ENCODE results near the gene SOS1.

The SOS1 gene

DNA sequence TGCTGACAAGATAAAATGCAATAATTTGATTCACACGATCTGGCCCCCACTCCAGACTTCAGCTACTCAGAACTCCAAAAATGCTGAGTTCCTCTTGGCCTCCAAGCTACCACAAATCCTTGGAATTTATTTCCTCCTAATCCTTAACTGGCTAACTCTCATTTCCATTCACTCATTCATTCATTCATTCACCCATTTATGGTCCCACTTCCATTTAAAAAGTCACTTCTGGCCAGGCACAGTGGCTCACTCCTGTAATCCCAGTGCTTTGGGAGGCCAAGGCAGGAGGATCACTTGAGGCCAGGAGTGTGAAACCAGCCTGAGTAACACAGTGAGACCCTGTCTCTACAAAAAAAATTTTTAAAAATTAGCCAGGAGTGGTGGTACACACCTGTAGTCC, 12.5 kb downstream of the SOS1 start:
- Histone ChIP-seq H3K9me3 (ENCODE audit: control insufficient read depth in 1 of 2, low read length in 2 of 2) (no peaks in the 10 kb centered on the region), H3K27ac (ENCODE audit: low read depth, low read length) (no peak overlapping the region), H3K4me3 (ENCODE audit: low read depth in 1 of 2, low read length in 2 of 2) (no peak overlapping the region), H3K27me3 (ENCODE audit: control insufficient read depth in 1 of 2, insufficient read depth in 2 of 2, low read length in 2 of 2) (no peaks in the 10 kb centered on the region), H3K36me3 (ENCODE audit: control insufficient read depth in 1 of 2, insufficient read depth in 2 of 2, low read length in 2 of 2) (peaks cover 0 to 17% of the 10 kb centered on the region in 2 donors), H3K4me1 (ENCODE audit: control insufficient read depth in 1 of 2, insufficient read depth in 2 of 2, low read length in 2 of 2) (peaks cover 0 to 10% of the 10 kb centered on the region in 2 donors), H3K9ac (ENCODE audit: low read depth in 1 of 2, low read length in 2 of 2) (no peak overlapping the region)

GRCh38 chr2:39107724-39108273, 13.1 kb downstream of the SOS1 start:
- H3K27ac ChIP-seq (ENCODE audit: low read depth, low read length), result no peak overlapping the region
- H3K4me3 ChIP-seq (ENCODE audit: low read depth in 1 of 2, low read length in 2 of 2), result no peak overlapping the region
- H3K9ac ChIP-seq (ENCODE audit: low read depth in 1 of 2, low read length in 2 of 2), result no peak overlapping the region
- peaks cover 0 to 12% of the 10 kb centered on the region in 2 donors for H3K36me3 ChIP-seq (ENCODE audit: control insufficient read depth in 1 of 2, insufficient read depth in 2 of 2, low read length in 2 of 2)
- H3K9me3 ChIP-seq (ENCODE audit: control insufficient read depth in 1 of 2, low read length in 2 of 2), result no peaks in the 10 kb centered on the region
- peaks cover 0 to 10% of the 10 kb centered on the region in 2 donors for H3K4me1 ChIP-seq (ENCODE audit: control insufficient read depth in 1 of 2, insufficient read depth in 2 of 2, low read length in 2 of 2)
- H3K27me3 ChIP-seq (ENCODE audit: control insufficient read depth in 1 of 2, insufficient read depth in 2 of 2, low read length in 2 of 2), result no peaks in the 10 kb centered on the region

DNA sequence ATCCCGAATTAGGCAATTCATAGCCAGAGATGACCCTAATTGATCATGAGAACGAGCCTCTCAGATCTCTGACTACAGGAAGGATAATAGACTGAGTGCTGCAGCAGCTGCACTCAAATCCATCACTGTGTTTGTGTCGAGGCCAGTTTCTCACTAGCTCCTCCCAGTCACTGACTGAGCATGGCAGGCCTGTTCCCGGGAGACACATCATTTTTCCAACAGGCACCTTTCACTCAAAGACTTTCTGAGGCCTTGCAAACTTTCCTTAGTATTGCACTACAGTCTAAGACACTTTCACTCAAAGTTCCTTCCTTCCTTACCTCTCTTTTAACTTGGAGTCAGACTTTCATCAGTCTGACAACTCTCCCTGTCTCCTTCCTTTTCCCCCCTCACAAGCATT, 13.7 kb downstream of the SOS1 start:
- Histone ChIP-seq H3K4me1 (ENCODE audit: control insufficient read depth in 1 of 2, insufficient read depth in 2 of 2, low read length in 2 of 2) (peaks cover 0 to 10% of the 10 kb centered on the region in 2 donors), H3K27me3 (ENCODE audit: control insufficient read depth in 1 of 2, insufficient read depth in 2 of 2, low read length in 2 of 2) (no peaks in the 10 kb centered on the region), H3K9ac (ENCODE audit: low read depth in 1 of 2, low read length in 2 of 2) (no peak overlapping the region), H3K27ac (ENCODE audit: low read depth, low read length) (no peak overlapping the region), H3K4me3 (ENCODE audit: low read depth in 1 of 2, low read length in 2 of 2) (no peak overlapping the region), H3K9me3 (ENCODE audit: control insufficient read depth in 1 of 2, low read length in 2 of 2) (no peaks in the 10 kb centered on the region), H3K36me3 (ENCODE audit: control insufficient read depth in 1 of 2, insufficient read depth in 2 of 2, low read length in 2 of 2) (peaks cover 0 to 6% of the 10 kb centered on the region in 2 donors)

- Histone ChIP-seq H3K27me3 (ENCODE audit: control insufficient read depth in 1 of 2, insufficient read depth in 2 of 2, low read length in 2 of 2) (no peaks in the 10 kb centered on the region), H3K36me3 (ENCODE audit: control insufficient read depth in 1 of 2, insufficient read depth in 2 of 2, low read length in 2 of 2) (no peaks in the 10 kb centered on the region), H3K4me1 (ENCODE audit: control insufficient read depth in 1 of 2, insufficient read depth in 2 of 2, low read length in 2 of 2) (peaks cover 0 to 12% of the 10 kb centered on the region in 2 donors), H3K4me3 (ENCODE audit: low read depth in 1 of 2, low read length in 2 of 2) (no peak overlapping the region), H3K9me3 (ENCODE audit: control insufficient read depth in 1 of 2, low read length in 2 of 2) (no peaks in the 10 kb centered on the region), H3K27ac (ENCODE audit: low read depth, low read length) (no peak overlapping the region), H3K9ac (ENCODE audit: low read depth in 1 of 2, low read length in 2 of 2) (no peak overlapping the region)
Observed at GRCh38 chr2:39099870-39100728, 20.8 kb downstream of the SOS1 start.

DNA sequence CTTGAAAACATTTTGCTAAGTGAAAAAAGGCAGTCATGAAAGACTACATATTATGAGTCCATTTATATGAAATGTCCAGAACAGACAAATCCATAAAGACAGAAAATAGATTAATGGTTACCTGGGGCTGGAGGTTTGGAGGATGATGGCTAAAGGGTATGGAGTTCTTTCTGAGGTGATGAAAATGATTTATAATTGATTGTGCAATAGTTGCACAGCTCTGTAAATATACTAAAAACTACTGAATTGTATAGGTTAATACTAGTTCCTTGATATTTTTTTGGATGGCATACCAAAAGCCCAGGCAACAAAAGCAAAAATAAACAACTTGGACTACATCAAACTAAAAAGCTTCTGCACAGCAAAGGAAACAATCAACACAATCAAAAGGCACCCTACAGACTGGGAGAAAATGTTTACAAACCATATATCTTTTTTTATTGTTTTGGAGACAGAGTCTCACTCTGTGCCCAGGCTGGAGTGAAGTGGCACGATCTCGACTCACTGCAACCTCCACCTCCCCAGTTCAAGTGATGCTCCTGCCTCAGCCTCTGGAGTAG, 21.5 kb downstream of the SOS1 start:
- H3K27ac ChIP-seq (ENCODE audit: low read depth, low read length), result no peak overlapping the region
- no peaks in the 10 kb centered on the region for H3K9me3 ChIP-seq (ENCODE audit: control insufficient read depth in 1 of 2, low read length in 2 of 2)
- H3K4me1 ChIP-seq (ENCODE audit: control insufficient read depth in 1 of 2, insufficient read depth in 2 of 2, low read length in 2 of 2), result peaks cover 0 to 17% of the 10 kb centered on the region in 2 donors
- no peaks in the 10 kb centered on the region for H3K27me3 ChIP-seq (ENCODE audit: control insufficient read depth in 1 of 2, insufficient read depth in 2 of 2, low read length in 2 of 2)
- H3K9ac ChIP-seq (ENCODE audit: low read depth in 1 of 2, low read length in 2 of 2), result no peak overlapping the region
- no peak overlapping the region for H3K4me3 ChIP-seq (ENCODE audit: low read depth in 1 of 2, low read length in 2 of 2)
- H3K36me3 ChIP-seq (ENCODE audit: control insufficient read depth in 1 of 2, insufficient read depth in 2 of 2, low read length in 2 of 2), result no peaks in the 10 kb centered on the region

GRCh38 chr2:39095624-39096023, 25.2 kb downstream of the SOS1 start:
- Histone ChIP-seq H3K36me3 (ENCODE audit: control insufficient read depth in 1 of 2, insufficient read depth in 2 of 2, low read length in 2 of 2) (no peaks in the 10 kb centered on the region), H3K9ac (ENCODE audit: low read depth in 1 of 2, low read length in 2 of 2) (no peak overlapping the region), H3K4me1 (ENCODE audit: control insufficient read depth in 1 of 2, insufficient read depth in 2 of 2, low read length in 2 of 2) (peaks cover 0 to 29% of the 10 kb centered on the region in 2 donors), H3K4me3 (ENCODE audit: low read depth in 1 of 2, low read length in 2 of 2) (no peak overlapping the region), H3K27ac (ENCODE audit: low read depth, low read length) (no peak overlapping the region), H3K9me3 (ENCODE audit: control insufficient read depth in 1 of 2, low read length in 2 of 2) (no peaks in the 10 kb centered on the region), H3K27me3 (ENCODE audit: control insufficient read depth in 1 of 2, insufficient read depth in 2 of 2, low read length in 2 of 2) (no peaks in the 10 kb centered on the region)

DNA sequence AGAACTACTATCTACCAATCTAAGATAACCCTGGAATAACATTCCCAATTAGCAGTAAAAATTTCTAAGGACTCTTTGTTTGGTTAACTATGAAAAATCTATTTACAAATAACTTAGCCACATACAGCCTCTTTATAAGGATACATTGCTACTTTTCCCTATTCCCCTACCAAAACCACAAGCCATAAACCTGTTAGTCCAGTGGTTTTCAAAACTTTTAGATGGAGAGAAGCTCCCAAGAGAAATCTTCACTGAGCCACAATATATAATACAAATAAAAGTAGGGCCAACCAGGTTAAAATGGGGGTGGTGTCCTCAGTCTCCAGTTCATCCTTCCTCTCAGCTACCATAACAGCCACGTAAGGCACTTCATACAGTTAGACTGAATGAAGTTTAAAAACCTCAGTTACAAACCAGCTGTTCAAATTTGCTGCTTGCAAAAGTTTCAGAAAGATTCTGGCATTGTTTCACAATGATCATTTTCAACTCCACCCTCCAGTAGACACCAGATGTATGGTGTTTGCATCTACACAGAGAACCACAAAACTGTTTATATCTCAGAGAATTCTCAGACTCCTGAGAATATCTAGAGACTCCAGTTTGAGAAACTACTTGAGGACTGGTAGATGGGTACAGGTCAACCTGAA, 26.0 kb downstream of the SOS1 start:
- no peak overlapping the region for H3K27ac ChIP-seq (ENCODE audit: low read depth, low read length)
- no peaks in the 10 kb centered on the region for H3K9me3 ChIP-seq (ENCODE audit: control insufficient read depth in 1 of 2, low read length in 2 of 2)
- H3K36me3 ChIP-seq (ENCODE audit: control insufficient read depth in 1 of 2, insufficient read depth in 2 of 2, low read length in 2 of 2), result no peaks in the 10 kb centered on the region
- no peak overlapping the region for H3K9ac ChIP-seq (ENCODE audit: low read depth in 1 of 2, low read length in 2 of 2)
- H3K27me3 ChIP-seq (ENCODE audit: control insufficient read depth in 1 of 2, insufficient read depth in 2 of 2, low read length in 2 of 2), result no peaks in the 10 kb centered on the region
- H3K4me1 ChIP-seq (ENCODE audit: control insufficient read depth in 1 of 2, insufficient read depth in 2 of 2, low read length in 2 of 2), result peaks cover 0 to 29% of the 10 kb centered on the region in 2 donors
- H3K4me3 ChIP-seq (ENCODE audit: low read depth in 1 of 2, low read length in 2 of 2), result no peak overlapping the region

DNA sequence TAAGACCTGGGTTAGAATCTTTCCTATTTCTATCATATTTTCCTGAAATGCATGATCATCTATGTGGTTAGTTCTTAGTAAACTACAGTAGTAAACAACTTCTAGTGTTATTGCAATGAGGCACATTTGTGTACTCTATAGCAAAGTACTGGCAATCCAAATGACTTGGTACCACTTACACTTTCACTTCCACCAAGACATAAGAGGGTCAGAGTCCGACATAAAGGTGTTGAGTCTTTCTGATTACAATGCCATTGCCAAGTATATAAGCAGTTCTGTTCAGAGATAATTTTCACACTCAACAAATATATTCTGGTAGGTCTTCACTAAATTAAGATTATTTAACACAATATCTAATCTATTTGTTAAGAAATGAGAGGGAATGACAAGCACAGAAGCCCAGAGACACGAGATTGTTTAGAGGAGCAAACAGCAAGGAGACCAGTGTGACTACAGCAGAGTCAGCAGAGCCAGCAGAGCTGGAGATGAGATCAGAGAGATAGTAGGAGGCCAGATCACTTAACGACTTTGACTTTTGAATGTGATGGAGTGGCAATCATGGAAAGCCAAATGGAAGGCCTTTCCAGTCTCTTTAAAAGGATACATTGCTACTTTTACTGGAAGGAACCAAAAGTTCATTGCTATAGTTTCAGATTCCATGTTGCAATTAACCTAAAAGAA, 27.5 kb downstream of the SOS1 start:
- H3K9ac ChIP-seq (ENCODE audit: low read depth in 1 of 2, low read length in 2 of 2), result no peak overlapping the region
- no peak overlapping the region for H3K27ac ChIP-seq (ENCODE audit: low read depth, low read length)
- peaks cover 0 to 29% of the 10 kb centered on the region in 2 donors for H3K4me1 ChIP-seq (ENCODE audit: control insufficient read depth in 1 of 2, insufficient read depth in 2 of 2, low read length in 2 of 2)
- H3K36me3 ChIP-seq (ENCODE audit: control insufficient read depth in 1 of 2, insufficient read depth in 2 of 2, low read length in 2 of 2), result no peaks in the 10 kb centered on the region
- H3K27me3 ChIP-seq (ENCODE audit: control insufficient read depth in 1 of 2, insufficient read depth in 2 of 2, low read length in 2 of 2), result no peaks in the 10 kb centered on the region
- no peaks in the 10 kb centered on the region for H3K9me3 ChIP-seq (ENCODE audit: control insufficient read depth in 1 of 2, low read length in 2 of 2)
- H3K4me3 ChIP-seq (ENCODE audit: low read depth in 1 of 2, low read length in 2 of 2), result peak overlapping the region; percentile 3 to 26

DNA sequence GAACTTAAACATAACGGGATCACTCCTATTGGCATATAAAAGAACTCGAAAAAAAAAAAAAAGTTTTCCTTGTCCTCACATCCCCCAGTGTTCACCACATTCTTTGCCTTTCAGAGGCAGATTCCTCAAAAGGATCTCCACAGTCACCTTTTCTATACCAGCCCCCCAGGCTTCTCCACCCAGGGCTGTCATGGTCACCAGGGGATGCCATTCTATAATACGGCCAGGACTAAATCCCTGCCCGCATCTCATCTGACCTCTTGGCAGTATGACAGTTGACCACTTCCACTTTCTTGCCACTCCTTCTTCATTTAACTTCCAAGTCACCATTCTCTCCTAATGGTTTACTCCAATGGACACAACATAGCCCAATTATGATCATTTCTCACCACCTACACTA, 29.3 kb downstream of the SOS1 start:
- Histone ChIP-seq H3K36me3 (ENCODE audit: control insufficient read depth in 1 of 2, insufficient read depth in 2 of 2, low read length in 2 of 2) (no peaks in the 10 kb centered on the region), H3K4me1 (ENCODE audit: control insufficient read depth in 1 of 2, insufficient read depth in 2 of 2, low read length in 2 of 2) (peaks cover 0 to 29% of the 10 kb centered on the region in 2 donors), H3K9ac (ENCODE audit: low read depth in 1 of 2, low read length in 2 of 2) (no peak overlapping the region), H3K27ac (ENCODE audit: low read depth, low read length) (no peak overlapping the region), H3K4me3 (ENCODE audit: low read depth in 1 of 2, low read length in 2 of 2) (no peak overlapping the region), H3K27me3 (ENCODE audit: control insufficient read depth in 1 of 2, insufficient read depth in 2 of 2, low read length in 2 of 2) (no peaks in the 10 kb centered on the region), H3K9me3 (ENCODE audit: control insufficient read depth in 1 of 2, low read length in 2 of 2) (no peaks in the 10 kb centered on the region)
